GM10847 (cell line): Measurements from ENCODE around the gene MAVS.

ENCODE experiments used
- POLR2A ChIP-seq: IDR thresholded peaks from 2 replicates; pipeline ENCODE4 v1.6.1; 2011; ENCODE audit not compliant: insufficient read length; ENCODE audit errors: extremely low read depth

The MAVS gene

GRCh38 chr20:3812975-3813847 lies 33.4 kb upstream of the MAVS start:
- TF ChIP-seq POLR2A = no peak

GRCh38 chr20:3813848-3814581 lies 32.6 kb upstream of the MAVS start:
- TF ChIP-seq POLR2A = no peak

GRCh38 chr20:3814928-3815495 lies 31.6 kb upstream of the MAVS start:
- no peak for TF ChIP-seq POLR2A

- TF ChIP-seq POLR2A = no peak
These were observed 30.8 kb upstream of the MAVS start for GRCh38 chr20:3815703-3816315.

GRCh38 chr20:3818155-3819151 lies 28.2 kb upstream of the MAVS start:
- TF ChIP-seq POLR2A = no peak

GRCh38 chr20:3819411-3820047 lies 27.1 kb upstream of the MAVS start:
- TF ChIP-seq POLR2A = no peak

- TF ChIP-seq POLR2A = peak; percentile 89
These were observed 26.4 kb upstream of the MAVS start, which contains the start of gene AP5S1 for GRCh38 chr20:3820048-3820900. AP5S1 (plus strand) TSS chr20:3820547; CDS start chr20:3822118, 1,571 bp downstream.

GRCh38 chr20:3820901-3821727 lies 25.5 kb upstream of the MAVS start:
- no peak for TF ChIP-seq POLR2A

GRCh38 chr20:3821996-3822395 lies 24.6 kb upstream of the MAVS start:
- TF ChIP-seq POLR2A = no peak

GRCh38 chr20:3823881-3824280 lies 22.8 kb upstream of the MAVS start:
- TF ChIP-seq POLR2A = no peak

- no peak for TF ChIP-seq POLR2A
These were observed 21.1 kb upstream of the MAVS start for GRCh38 chr20:3825526-3825925.

- no peak for TF ChIP-seq POLR2A
These were observed 20.2 kb upstream of the MAVS start for GRCh38 chr20:3826420-3826819.
